C4-2B (cell line): ENCODE data around the gene TNFRSF1A.

Experiments used
- CTCF ChIP-seq: fragments of 450-650 bp; conservative IDR thresholded peaks from 2 replicates; pipeline ENCODE4 v1.5.1; 2017; ENCODE audit warnings: mild to moderate bottlenecking
- ZFX ChIP-seq: fragments of 450-650 bp; IDR thresholded peaks from 2 replicates; pipeline ENCODE4 v1.6.1; 2017

- TF ChIP-seq CTCF (no peak), ZFX (no peak)
Observed at GRCh38 chr12:6301721-6302120, 40.2 kb downstream of the TNFRSF1A start.
